Measurements from ENCODE around the gene SPDYE2.
A peak's percentile ranks its signal among the peaks of the same experiment; 100 is the strongest.
"Not testable (repeated sequence)": the region's sequence is repeated elsewhere in the genome, so short reads cannot be mapped to it uniquely, and the experiment has no call there.

Gene SPDYE2, protein sequence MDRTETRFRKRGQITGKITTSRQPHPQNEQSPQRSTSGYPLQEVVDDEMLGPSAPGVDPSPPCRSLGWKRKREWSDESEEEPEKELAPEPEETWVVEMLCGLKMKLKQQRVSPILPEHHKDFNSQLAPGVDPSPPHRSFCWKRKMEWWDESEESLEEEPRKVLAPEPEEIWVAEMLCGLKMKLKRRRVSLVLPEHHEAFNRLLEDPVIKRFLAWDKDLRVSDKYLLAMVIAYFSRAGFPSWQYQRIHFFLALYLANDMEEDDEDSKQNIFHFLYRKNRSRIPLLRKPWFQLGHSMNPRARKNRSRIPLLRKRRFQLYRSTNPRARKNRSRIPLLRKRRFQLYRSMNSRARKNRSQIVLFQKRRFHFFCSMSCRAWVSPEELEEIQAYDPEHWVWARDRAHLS

DNA sequence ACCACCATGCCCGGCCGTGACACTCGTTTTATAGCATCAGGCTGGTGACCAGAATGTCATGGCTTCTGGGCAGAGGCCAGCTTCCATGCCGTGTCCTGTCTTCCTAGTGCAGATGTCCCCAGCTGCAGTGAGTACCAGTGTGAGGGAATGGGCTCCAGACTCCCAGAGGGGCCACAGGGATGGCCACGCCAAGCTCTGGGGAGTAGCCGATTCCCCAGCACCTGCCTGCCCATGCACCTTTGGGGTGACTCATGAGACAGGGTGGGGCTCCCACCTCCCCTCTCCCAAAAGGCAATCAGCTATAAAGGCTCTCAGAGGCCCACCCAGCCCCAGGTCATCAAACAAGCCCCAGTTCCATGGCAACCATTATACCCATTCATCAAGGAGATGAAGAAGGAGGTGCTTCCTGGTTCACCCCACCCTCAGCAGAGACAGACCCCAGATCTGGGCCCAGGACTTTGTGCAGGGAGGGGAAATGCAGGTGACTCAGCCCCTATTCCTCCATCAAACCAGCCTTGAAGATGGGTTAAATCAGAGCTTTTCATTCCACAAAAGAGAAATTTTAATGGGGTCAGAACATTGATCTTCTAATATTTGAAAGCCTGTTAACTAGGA, at the start of gene SPDYE2:
Gene SPDYE2 (plus strand): TSS at position 419 of the 615 bp plus-strand sequence. CDS start 2,030 bp downstream, outside the sequence.
- DNase-seq (ENCODE audit: extremely low spot score, insufficient read length, low read depth); FAIRE-seq: not testable (repeated sequence)

DNA sequence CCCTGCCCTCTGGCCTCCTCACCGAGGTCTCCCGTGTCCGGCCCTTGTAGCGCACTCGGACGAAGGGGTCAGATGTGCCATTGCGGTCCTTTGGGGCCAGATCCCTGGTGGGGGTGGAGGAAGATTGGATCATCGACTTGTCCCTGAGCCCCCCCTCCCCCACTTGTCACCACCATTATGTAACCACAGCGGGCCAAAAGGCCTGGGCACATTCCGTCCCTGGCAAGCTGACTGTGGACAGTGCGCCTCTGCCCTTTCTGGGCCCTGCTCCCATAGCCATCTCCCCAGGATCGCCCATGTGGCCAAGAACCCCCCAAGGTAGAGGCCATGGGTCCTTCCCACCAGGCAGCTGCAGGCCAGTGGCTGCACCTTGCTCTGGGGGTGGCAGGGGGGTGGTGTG, 47.9 kb upstream of the SPDYE2 start:
- DNase-seq (ENCODE audit: extremely low spot score, insufficient read length, low read depth); FAIRE-seq: not testable (repeated sequence)

DNA sequence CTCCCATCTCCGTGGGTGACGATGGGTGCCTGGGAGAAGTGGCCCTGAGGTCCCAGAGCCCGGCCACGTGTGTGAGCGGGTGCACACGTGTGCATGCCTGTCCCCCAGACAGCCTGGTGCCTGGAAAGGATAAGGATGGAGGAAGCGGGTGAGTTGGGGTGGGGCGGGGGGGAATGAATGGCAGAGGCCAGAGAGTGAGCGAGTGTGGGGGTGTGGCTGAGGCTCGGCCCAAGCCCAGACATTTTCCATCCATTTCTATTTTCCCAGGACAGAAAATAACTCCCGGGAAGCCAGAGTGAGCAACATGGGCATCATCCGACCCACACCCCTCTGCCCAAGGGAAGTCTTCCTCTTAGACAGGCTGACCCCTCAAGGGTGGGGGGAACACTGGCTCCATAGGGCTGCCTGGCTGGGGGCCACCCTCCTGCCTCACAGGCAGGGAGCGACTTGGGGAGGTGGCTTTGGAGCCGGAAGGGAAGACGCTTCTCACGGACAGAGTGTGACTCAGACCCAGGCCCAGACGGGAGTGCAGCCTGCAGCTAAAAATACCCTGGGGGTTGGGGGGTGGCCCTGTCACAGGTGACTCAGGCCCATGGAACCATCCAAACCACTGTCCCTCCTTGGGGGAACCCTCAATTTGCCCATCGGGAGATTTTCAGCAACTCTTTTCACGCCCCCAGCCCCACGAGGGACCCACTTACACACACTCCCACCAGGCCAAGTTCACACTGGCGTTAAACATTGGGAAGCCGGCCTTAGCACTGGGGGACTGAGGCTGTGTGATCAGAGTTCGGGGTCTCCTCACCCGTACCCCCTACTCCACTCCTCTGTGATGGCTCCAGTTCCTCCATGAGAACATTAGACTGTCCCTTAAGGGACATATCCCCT, 45.5 kb upstream of the SPDYE2 start:
- not testable (repeated sequence) for FAIRE-seq; DNase-seq (ENCODE audit: extremely low spot score, insufficient read length, low read depth)

DNA sequence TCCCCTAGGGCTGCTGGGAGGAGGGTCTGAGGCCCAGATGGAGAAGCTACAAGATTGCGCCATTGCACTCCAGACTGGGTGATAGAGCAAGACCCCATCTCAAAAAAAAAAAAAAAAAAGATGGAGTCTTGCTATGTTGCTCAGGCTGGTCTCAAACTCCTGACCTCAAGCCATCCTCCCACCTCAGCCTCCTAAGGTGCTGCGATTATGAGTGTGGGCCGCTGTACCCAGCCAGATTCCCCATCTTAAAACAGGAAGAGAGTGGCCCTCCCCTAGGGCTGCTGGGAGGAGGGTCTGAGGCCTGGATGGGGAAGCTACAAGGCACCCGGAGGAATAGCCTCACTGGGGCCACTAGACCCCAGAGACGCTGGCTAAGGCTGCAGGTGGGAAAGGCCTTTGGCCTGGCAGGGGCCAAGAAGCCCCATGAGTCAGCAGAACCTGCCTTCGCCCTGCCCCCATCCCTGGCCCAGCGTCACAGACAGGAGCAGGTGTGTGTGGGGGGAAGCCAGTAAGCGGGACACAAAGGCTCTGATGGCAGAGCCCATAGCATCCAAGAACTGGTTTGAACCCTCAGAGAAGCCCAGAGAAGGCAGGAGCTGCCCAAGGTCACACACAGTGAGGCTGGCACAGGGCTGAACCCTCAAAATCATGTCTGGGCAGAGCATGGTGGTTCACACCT, 43.5 kb upstream of the SPDYE2 start:
- not testable (repeated sequence) for FAIRE-seq; DNase-seq (ENCODE audit: extremely low spot score, insufficient read length, low read depth)

DNA sequence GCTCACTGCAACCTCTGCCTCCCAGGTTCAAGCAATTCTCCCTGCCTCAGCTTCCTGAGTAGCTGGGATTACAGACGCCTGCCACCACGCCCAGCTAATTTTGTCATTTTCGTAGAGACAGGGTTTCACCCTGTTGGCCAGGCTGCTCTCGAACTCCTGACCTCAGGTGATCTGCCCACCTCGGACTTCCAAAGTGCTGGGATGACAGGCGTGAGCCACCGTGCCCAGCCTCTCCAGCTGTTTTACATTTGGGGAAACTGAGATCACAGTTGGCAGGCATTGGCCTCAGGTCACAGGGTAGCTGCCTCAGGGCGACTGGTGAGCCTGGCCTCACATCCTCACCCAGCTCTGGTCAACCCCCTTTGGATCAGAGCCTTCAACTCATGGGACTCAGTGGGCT, 40.5 kb upstream of the SPDYE2 start:
- not testable (repeated sequence) for FAIRE-seq; DNase-seq (ENCODE audit: extremely low spot score, insufficient read length, low read depth)

DNA sequence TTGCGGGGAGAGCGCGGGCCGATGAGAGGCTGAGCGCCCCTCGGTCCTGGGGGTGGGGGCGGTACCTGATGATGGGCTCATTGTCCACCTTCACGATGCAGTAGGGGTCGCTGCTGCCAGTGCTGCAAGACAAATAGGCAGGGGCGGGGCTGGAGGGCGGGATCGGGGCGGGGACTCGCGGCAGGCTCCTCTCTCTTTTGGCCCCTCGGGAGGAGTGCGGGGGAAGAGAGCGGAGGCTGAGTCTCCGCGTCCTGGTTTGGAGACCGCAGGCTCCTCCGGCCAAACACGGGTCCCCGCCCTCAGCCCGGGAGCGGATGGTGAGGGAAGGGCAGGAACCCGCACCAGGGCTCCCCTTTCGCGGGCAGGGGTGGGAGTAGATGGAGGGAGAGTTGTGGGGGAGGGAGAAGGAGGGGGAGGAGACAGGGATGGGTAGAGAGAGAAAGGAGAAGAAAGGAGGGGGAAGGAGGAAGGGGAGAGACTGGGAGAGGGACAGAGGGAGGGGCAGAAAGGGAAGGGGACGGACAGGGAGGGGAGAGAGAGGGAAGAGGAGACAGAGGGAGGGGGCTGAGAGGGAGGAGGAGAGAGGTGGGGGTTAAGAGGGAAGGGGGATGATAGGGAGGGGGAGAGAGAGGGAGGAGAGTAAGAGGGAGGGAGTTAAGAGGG, 39.0 kb upstream of the SPDYE2 start:
- peak; percentile 71 for FAIRE-seq

DNA sequence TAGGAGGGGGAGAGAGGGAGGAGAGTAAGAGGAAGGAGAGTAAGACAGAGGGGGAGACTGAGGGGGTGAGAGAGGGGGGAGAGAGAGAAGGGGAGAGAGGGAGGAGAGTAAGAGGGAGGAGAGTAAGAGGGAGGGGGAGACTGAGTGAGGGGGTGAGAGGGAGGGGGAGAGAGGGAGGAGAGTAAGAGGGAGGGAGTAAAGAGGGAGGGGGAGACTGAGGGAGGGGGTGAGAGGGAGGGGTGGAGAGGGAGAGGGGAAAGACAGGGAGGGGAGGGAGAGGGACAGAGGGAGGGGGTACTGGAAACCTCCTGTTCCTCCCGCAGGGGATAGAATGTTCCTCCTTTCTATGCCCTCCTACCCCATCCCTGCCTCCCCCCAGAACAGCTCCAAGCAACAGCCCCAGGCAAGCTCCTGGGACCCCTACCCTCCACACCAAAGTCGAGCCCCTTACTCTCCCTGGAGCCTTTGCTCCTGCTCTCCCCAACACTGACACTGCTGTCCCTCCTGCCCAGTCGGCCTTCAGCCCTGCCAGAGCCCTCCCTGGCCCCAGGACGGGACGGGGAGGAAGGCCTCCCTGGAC, 38.3 kb upstream of the SPDYE2 start:
- DNase-seq (ENCODE audit: extremely low spot score, insufficient read length, low read depth); FAIRE-seq: not testable (repeated sequence)

More for the DNA sequence above, 39.0 kb upstream of the SPDYE2 start:
- not testable (repeated sequence) for DNase-seq (ENCODE audit: extremely low spot score, insufficient read length, low read depth)

DNA sequence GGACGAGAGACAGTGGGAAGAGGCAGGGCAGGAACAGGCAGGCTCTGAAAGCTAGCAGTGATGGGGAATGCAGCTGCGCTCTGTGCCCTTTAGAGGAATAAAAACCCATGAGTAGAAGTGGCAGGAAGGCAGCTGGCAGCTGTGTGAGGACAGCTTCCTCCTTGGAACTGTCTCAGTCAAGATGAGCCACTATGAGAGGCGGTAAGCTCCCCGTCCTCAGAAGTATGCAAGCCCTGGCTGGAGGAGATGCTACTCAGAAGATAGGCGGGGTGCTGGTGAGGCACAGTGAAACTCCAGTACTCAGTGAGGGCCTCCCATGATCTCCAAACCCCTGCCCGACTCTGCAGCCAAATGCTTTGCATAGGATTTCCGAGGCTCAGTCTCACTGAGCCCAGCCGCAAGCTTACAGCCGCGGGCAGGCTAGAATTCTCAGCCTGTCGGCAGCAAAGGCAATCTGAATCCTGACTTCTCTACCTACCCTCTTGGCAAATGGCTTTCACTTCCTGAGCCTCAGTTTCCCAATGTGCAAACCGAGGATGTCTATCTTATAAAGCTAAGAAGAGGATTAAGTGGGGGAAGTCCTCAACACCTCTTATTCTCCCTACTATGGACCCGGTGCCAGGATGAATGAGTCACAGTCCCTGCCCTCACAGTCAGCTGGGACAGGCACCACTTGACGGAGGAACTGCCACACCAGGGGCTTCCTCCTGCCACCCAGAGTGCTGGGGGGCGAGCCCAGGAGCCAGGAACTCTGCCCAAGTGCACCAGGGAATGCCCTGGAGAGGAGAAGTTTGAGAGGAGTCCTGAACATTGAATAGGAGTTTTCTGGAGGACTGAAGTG, 35.9 kb upstream of the SPDYE2 start:
- FAIRE-seq = peak; percentile 92
- DNase-seq (ENCODE audit: extremely low spot score, insufficient read length, low read depth) = not testable (repeated sequence)

DNA sequence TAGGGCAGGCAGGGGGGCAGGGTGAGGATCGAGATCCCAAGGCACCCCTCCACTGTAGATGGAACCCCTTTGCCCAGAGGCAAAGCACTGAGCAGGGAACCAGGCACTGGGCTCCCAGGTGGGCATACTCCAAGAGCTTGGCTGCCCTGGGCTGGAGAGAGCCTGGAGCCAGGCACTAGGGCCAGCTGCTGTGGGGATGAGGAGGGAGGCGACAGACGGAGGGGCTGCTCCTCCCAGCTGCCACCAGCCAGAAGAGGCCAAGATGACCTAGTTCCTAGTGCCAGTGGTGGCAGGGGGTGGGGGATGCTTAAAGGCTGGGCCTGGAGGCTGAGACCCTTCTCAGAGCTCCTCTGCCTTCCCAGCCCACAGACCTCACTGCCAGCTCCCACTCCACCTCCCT, 35.1 kb upstream of the SPDYE2 start:
- not testable (repeated sequence) for DNase-seq (ENCODE audit: extremely low spot score, insufficient read length, low read depth); FAIRE-seq

DNA sequence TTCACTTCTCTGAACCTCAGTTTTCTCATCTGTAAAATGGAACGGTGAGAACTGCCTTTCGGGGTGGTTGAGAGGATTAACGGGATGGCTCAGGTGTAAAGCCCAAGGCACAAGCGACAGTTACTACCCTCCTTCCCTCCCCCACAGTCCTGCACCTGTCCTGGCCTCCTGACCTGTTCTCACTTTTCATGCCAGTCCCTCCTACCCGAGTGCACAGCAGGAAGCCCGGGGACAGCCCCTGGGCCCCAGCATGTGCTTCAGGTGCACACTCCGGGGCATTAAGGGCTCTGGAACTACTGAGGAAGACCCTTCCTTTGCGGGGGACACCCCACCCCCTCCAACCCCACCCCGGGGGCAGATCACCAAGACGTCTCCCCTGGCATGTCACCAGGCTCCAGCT, 34.1 kb upstream of the SPDYE2 start:
- peak; percentile 63 for FAIRE-seq
- DNase-seq (ENCODE audit: extremely low spot score, insufficient read length, low read depth) = not testable (repeated sequence)

DNA sequence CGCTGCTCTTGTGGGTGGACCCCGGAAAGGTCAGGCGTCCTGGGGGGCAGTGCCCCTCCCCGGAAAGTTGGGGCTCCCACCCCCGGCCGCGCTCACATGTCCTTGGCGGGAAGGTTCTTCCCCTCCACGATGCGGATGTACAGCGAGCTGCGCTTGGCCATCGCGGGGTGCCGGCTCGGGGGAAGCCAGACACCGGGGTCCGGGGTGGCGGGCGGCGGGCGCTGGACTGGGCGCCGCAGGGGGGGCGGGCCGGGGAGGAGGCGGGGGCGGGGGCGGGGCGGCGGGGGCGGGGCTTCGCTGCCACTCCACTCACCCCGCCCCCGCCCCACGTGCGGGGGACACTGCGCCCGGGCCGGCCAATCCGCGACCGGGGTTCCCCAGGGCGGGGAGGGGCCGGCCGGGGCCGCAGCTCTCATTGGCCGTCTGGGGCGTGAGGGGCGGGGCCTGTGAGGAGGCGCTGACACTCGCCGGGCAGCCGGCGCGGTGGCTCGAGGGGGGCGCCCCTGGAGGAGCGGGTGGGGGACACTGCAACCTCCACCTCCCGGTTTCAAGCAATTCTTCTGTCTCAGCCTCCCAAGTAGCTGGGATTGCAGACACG, 33.4 kb upstream of the SPDYE2 start, which contains the start of gene RASA4B:
Gene RASA4B (minus strand): TSS at position 228 of the 598 bp plus-strand sequence. CDS start 67 bp downstream, at position 161.
- peak; percentile 29 for FAIRE-seq
- DNase-seq (ENCODE audit: extremely low spot score, insufficient read length, low read depth) = not testable (repeated sequence)

DNA sequence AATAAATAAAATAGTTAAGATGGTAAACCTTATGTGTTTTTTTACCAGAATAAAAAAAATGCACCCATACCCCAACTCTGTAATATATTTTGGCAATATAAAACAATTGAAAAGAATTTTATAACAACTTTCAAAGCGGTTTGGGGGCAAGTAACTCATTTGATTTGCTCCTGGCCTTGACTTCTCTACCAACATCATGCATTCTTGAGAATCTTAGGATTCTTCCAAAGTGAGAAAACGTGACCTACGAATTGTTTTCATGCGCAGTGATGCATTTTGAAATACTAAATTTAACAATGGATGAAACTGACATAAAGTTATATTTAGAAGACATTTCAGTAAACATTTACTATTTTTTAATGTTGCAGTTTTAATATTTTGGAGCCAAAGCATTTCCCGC, 30.2 kb upstream of the SPDYE2 start:
- FAIRE-seq; DNase-seq (ENCODE audit: extremely low spot score, insufficient read length, low read depth): not testable (repeated sequence)

DNA sequence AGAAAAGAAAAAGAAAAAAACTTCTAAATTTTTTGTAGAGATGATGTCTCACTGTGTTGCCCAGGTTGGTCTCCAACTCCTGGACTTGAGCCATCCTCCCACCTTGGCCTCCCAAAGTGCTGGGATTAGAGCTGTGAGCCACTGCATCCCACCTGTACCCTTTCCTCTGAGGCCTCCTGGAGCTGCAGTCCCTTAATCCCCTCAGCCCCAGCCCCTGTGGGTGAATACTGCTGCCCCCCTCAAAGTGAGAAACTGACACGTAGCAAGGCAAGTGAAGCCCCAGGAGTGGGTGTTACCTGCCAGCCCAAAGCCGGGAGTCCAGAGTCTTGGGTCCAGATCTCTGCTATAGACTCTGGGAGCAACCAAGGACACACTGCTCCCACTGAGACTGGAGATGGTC, 26.2 kb upstream of the SPDYE2 start:
- FAIRE-seq; DNase-seq (ENCODE audit: extremely low spot score, insufficient read length, low read depth): not testable (repeated sequence)

DNA sequence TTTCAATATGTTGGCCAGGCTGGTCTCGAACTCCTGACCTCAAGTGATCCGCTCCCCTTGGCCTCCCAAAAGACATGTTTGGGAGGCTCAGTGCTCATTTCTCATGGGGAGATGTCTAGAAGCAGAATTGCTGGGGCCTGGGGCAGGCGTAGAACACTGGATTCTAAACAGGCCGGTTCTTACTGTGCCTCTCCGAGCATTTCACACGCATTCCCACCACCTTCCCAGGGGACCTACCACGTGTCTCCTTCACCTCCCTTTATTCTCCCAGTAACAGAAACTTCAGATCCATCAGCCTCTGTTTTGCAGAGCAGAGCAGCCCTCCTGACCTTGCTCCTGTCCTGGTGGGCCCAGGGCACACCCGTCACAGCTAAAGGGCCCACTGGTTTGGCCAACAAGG, 23.8 kb upstream of the SPDYE2 start:
- FAIRE-seq; DNase-seq (ENCODE audit: extremely low spot score, insufficient read length, low read depth): not testable (repeated sequence)

DNA sequence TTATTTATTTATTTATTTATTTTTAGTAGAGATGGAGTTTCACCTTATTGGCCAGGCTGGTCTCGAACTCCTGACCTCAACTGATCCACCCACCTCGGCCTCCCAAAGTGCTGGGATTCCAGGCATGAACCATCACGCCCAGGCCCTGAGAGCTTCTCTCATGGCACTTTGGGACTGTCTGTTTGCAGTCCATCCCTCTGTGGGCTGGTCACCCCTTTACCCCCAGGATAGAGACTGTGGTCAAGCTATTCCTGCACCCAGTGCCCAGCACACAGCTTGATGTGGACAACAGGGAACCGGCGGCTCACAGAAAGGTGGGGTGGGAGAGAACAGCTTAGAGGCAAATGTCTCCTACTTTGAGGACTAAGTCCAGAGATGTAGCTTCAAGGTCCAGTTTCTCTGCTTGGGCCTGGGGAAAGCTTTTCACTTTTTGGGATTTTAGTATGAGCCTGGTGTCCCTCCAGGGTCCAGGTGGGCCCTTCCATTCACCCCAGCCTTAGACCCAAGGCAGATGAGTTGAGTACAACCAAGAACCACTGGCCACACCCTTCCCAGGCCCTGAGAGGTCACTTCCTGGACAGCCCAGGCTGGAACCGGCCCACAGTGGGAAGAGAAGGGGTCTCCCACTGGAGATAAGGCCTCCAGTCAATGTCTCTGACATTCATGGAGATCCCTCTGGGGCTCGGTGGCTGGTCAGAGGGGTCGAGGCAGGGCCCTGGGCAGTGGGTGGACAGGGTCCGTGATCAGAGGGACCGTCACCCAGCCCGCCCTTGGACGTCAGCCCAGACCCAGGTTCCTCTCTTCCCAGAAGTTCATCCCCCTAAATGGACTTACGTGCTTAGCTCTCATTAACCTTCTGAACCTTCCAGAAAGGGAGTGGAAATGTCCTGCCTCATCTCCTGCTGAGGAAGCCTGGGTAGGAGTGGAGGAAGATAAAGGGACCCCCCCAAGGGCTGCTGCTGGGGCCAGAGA, 22.9 kb upstream of the SPDYE2 start:
- not testable (repeated sequence) for DNase-seq (ENCODE audit: extremely low spot score, insufficient read length, low read depth); FAIRE-seq

DNA sequence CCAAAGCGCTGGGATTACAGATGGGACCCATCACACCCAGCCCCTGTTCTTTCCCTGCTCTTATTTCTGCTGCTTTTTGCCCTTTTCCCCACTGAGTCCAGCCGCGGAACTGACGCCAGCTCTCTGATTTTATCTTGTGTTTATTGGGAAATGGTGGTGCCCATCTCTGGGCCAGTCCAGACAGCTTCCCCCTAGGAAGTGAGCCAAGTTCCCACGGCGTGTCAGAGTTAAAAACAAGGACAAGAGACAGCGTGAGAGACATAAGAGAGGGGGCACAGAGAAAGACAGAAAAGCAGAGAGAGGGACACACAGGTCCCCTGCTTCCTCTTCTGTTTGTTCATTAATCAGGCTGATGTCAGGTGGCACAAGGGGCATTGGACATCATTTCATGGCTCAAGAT, 19.4 kb upstream of the SPDYE2 start:
- not testable (repeated sequence) for FAIRE-seq

More for the DNA sequence above, 19.4 kb upstream of the SPDYE2 start:
- not testable (repeated sequence) for DNase-seq (ENCODE audit: extremely low spot score, insufficient read length, low read depth)

Data from GM18507 (cell line).